HepG2 (cell line): ENCODE measurements around the gene SRCAP. TPM values are rescaled to one million over a fixed set of nuclear protein-coding genes. Genes with fewer than 3 reads are reported as not detected.

Experiments
- ATAC-seq: fragments of 200-7000 bp; cut with Tn5 transposase; 3 replicates; pipeline ENCODE4 v1.9.1; 2020; ENCODE audit warnings: mild to moderate bottlenecking, moderate library complexity
- BruUV-seq: library from RNA; stranded (reverse); fragments of 400-500 nt; replicated peaks from 2 replicates; lab custom pipeline; 2021; lab: Mats Ljungman, UMichigan
- CTCF ChIA-PET: fragments of 300-600 bp; formaldehyde crosslinking; extraction: SDS; loops from one replicate; lab custom pipeline; 2021; ENCODE audit warnings: low total read pairs, inconsistent platforms, low intra/inter-chr PET ratio; lab: Yijun Ruan, JAX
- POLR2A ChIA-PET: fragments of 350-600 bp; sonication (Branson Sonifier 250); formaldehyde crosslinking; loops from one replicate; lab custom pipeline; 2020; ENCODE audit warnings: antibody characterized with exemption, inconsistent platforms; lab: Yijun Ruan, JAX
- DNase-seq: peaks from one replicate; pipeline ENCODE4 v3.0.0-alpha.2; 2015; ENCODE audit warnings: low spot score
- FAIRE-seq: peaks from 3 replicates; lab custom pipeline; 2011; peaks lifted over from hg19 to GRCh38; lab: Jason Lieb, UNC
- H2AFZ ChIP-seq: one replicate; pipeline ENCODE4 v1.6.1; 2011; ENCODE audit warnings: low read length, inconsistent platforms
- H3K27ac ChIP-seq: fragments of 300-600 bp; 3 replicates; pipeline ENCODE4 v1.8.0; 2011; ENCODE audit warnings: mixed run types, mild to moderate bottlenecking, mixed read lengths, low read length, inconsistent platforms; ENCODE audit not compliant: insufficient read depth; ENCODE audit errors: extremely low read length
- H3K27me3 ChIP-seq, 2 experiments: fragments of 200-600 bp in 1 of 2; 2 replicates in 1 of 2; 3 replicates in 1 of 2; pipeline versions ENCODE4 v1.6.0 to v1.8.0; 2011; ENCODE audit warnings: low read length in 2 of 2, mild to moderate bottlenecking in 2 of 2, moderate library complexity in 2 of 2, inconsistent platforms in 1 of 2; ENCODE audit not compliant: insufficient read depth in 2 of 2, control insufficient read depth in 1 of 2
- H3K36me3 ChIP-seq, 2 experiments: fragments of 200-600 bp in 1 of 2; replicated peaks in 1 of 2; 2 replicates in 1 of 2; 3 replicates in 1 of 2; pipeline versions ENCODE4 v1.5.1 to v1.8.0; 2011; ENCODE audit warnings: low read length in 2 of 2, inconsistent platforms in 1 of 2; ENCODE audit not compliant: insufficient read depth in 2 of 2, control insufficient read depth in 1 of 2
- H3K4me1 ChIP-seq: 2 replicates; pipeline ENCODE4 v1.5.1; 2012; ENCODE audit warnings: low read length, inconsistent platforms; ENCODE audit not compliant: insufficient read depth
- H3K4me2 ChIP-seq: 2 replicates; pipeline ENCODE4 v1.6.0; 2011; ENCODE audit warnings: low read depth, low read length, inconsistent platforms
- H3K4me3 ChIP-seq, 3 experiments: fragments of 200-600 bp in 1 of 3; sonication (generic), shearing (Covaris generic) in 1 of 3; replicated peaks in 1 of 3; 2 replicates each; pipeline ENCODE4 v1.5.1; 2011 to 2016; ENCODE audit warnings: low read length in 3 of 3, inconsistent platforms in 2 of 3, low read depth in 2 of 3, mild to moderate bottlenecking in 2 of 3, control low read depth in 1 of 3, mixed read lengths in 1 of 3; ENCODE audit not compliant: insufficient read depth in 1 of 3
- H3K79me2 ChIP-seq: one replicate; pipeline ENCODE4 v1.6.1; 2011; ENCODE audit warnings: low read length, inconsistent platforms; ENCODE audit not compliant: insufficient read depth
- H3K9ac ChIP-seq: 2 replicates; pipeline ENCODE4 v1.6.0; 2011; ENCODE audit warnings: mild to moderate bottlenecking, low read depth, low read length, inconsistent platforms; ENCODE audit not compliant: insufficient read depth
- H3K9me3 ChIP-seq: 2 replicates; pipeline ENCODE4 v1.5.1; 2012; ENCODE audit warnings: mild to moderate bottlenecking, low read length
- H4K20me1 ChIP-seq: 2 replicates; pipeline ENCODE4 v1.6.0; 2011; ENCODE audit warnings: inconsistent platforms, mild to moderate bottlenecking, low read length, moderate library complexity; ENCODE audit not compliant: insufficient read depth
- KDM2A ChIP-seq: sonication (generic); formaldehyde crosslinking; IDR thresholded peaks from 2 replicates; pipeline ENCODE4 v1.4.0; 2020; ENCODE audit warnings: low read depth, missing genetic modification reagents, borderline replicate concordance
- KLF15 ChIP-seq: sonication (generic); formaldehyde crosslinking; IDR thresholded peaks from 2 replicates; pipeline ENCODE4 v1.8.1; 2023; ENCODE audit warnings: borderline replicate concordance, mild to moderate bottlenecking, inconsistent platforms, missing genetic modification reagents, mixed read lengths
- NFE2L1 ChIP-seq: sonication (generic); formaldehyde crosslinking; IDR thresholded peaks from 2 replicates; pipeline ENCODE4 v1.4.0; 2020; ENCODE audit warnings: missing genetic modification reagents, mild to moderate bottlenecking, borderline replicate concordance
- PHF8 ChIP-seq: sonication (generic); formaldehyde crosslinking; IDR thresholded peaks from 2 replicates; pipeline ENCODE4 v1.5.0; 2020; ENCODE audit warnings: missing genetic modification reagents
- POLR2G ChIP-seq: fragments of 200-400 bp; formaldehyde crosslinking; IDR thresholded peaks from 2 replicates; pipeline ENCODE4 v1.6.1; 2018; ENCODE audit warnings: mild to moderate bottlenecking, low read depth, low read length, moderate library complexity
- RBM22 ChIP-seq: fragments of 200-400 bp; formaldehyde crosslinking; optimal IDR thresholded peaks from 2 replicates; pipeline ENCODE3; 2017; ENCODE audit warnings: mild to moderate bottlenecking, low read length, moderate library complexity
- SRSF1 ChIP-seq: fragments of 200-400 bp; formaldehyde crosslinking; optimal IDR thresholded peaks from 2 replicates; pipeline ENCODE3; 2017; ENCODE audit warnings: mild to moderate bottlenecking, low read depth, low read length, moderate library complexity
- STAG1 ChIP-seq: sonication (generic); formaldehyde crosslinking; IDR thresholded peaks from 2 replicates; pipeline ENCODE4 v1.4.0; 2020; ENCODE audit warnings: missing genetic modification reagents
- TGIF2 ChIP-seq: IDR thresholded peaks from 2 replicates; pipeline ENCODE4 v1.6.1; 2016; ENCODE audit warnings: control low read depth, missing compliant biosample characterization
- YEATS4 ChIP-seq: sonication (generic); formaldehyde crosslinking; IDR thresholded peaks from 2 replicates; pipeline ENCODE4 v1.4.0; 2020; ENCODE audit warnings: missing genetic modification reagents, borderline replicate concordance
- ZNF235 ChIP-seq: sonication (generic); formaldehyde crosslinking; IDR thresholded peaks from 2 replicates; pipeline ENCODE4 v1.8.1; 2023; ENCODE audit warnings: mild to moderate bottlenecking, missing genetic modification reagents, borderline replicate concordance
- ZNF710 ChIP-seq: sonication (generic); formaldehyde crosslinking; IDR thresholded peaks from 2 replicates; pipeline ENCODE4 v1.5.0; 2020; ENCODE audit warnings: mild to moderate bottlenecking, missing genetic modification reagents, borderline replicate concordance
- ZNF777 ChIP-seq: sonication (generic); formaldehyde crosslinking; IDR thresholded peaks from 2 replicates; pipeline ENCODE4 v1.4.0; 2020; ENCODE audit warnings: missing genetic modification reagents
- ZNF790 ChIP-seq: sonication (generic); formaldehyde crosslinking; IDR thresholded peaks from 2 replicates; pipeline ENCODE4 v1.8.0; 2022; ENCODE audit warnings: missing genetic modification reagents, mild to moderate bottlenecking, borderline replicate concordance
- ZXDC ChIP-seq: sonication (generic); formaldehyde crosslinking; IDR thresholded peaks from 2 replicates; pipeline ENCODE4 v1.5.0; 2020; ENCODE audit warnings: mild to moderate bottlenecking, missing genetic modification reagents
- WGBS: methylation state at CpG from one replicate; pipeline ENCODE4 v1.1.6; 2017; ENCODE audit warnings: low lambda C conversion rate; 5-methylcytosine and 5-hydroxymethylcytosine counted together
- in situ Hi-C: cut with HindIII; loops from 2 replicates; pipeline ENCODE4 v1.10.0; 2017; ENCODE audit warnings: low pct_unique_long_range_greater_than_20kb; ENCODE audit not compliant: extremely low pct_ligation_motif_present
- intact Hi-C: fragments of 100-400 bp; cut with micrococcal nuclease; formaldehyde crosslinking; loops from one replicate; pipeline ENCODE4 v1.10.0; 2022; ENCODE audit not compliant: unreplicated experiment
- polyA plus RNA-seq, 8 experiments: library from polyadenylated mRNA; depleted of rRNA in 3 of 8; stranded (reverse) in 7 of 8; unstranded in 1 of 8; fragments of >200 nt; fragmentation: Illumina TruSeq in 4 of 8; extraction: Trizol in 4 of 8; gene quantifications; 2 replicates each; pipeline versions ENCODE4 v1.2.1 to v1.2.3, GENCODE V29; 2011 to 2016; ENCODE audit warnings: low read depth in 4 of 8, missing spikeins in 1 of 8, mixed read lengths in 1 of 8; ENCODE audit not compliant: insufficient read depth in 1 of 8
- total RNA-seq, 5 experiments: library from RNA; depleted of rRNA; stranded (reverse); fragments of >200 nt; fragmentation: Illumina TruSeq; extraction: Trizol; gene quantifications; 2 replicates each; pipeline ENCODE4 v1.2.3, GENCODE V29; 2016; ENCODE audit warnings: low read depth in 1 of 5
- TF ChIP-seq, protein P1 (sequence below): sonication (generic); formaldehyde crosslinking; IDR thresholded peaks from 2 replicates; pipeline ENCODE4 v1.4.0; 2020; ENCODE audit warnings: mild to moderate bottlenecking, missing genetic modification reagents
- TF ChIP-seq, protein P2 (sequence below): sonication (generic); formaldehyde crosslinking; IDR thresholded peaks from 2 replicates; pipeline ENCODE4 v1.9.0; 2021; ENCODE audit warnings: missing genetic modification reagents, mild to moderate bottlenecking, borderline replicate concordance

Gene SRCAP
- total and polyA plus RNA-seq, 2 of the 13 experiments (the other 11 are each of a cell fraction or from before 2014, with no cell fraction given), result 4.9 to 9.0 TPM

GRCh38 chr16:30725418-30725792, 26.4 kb downstream of the SRCAP start:
- ChIA-PET POLR2A (interaction anchor here (0.9 kb wide), 1 partner anchor 15 kb away, joined by 3 read pairs; no protein-coding TSS in a partner anchor), CTCF (no interaction called here)
- H2AFZ ChIP-seq, result no peak overlapping the region
- no peak for DNase-seq
- no peak overlapping the region for H3K4me2 ChIP-seq
- 91% methylated on average over 3 of the region's 3 CpGs for WGBS
- no peaks in the 10 kb centered on the region for H3K4me1 ChIP-seq
- H3K9me3 ChIP-seq, result no peaks in the 10 kb centered on the region
- intact Hi-C loops (no loop called here), in situ Hi-C loops (no loop called here)
- no peak for FAIRE-seq
- H3K27me3 ChIP-seq, result no peaks in the 10 kb centered on the region
- BruUV-seq, result no TSS peak
- no peaks in the 10 kb centered on the region; the same call in 1 of the 2 replicates for H4K20me1 ChIP-seq
- TF ChIP-seq, protein P1, sequence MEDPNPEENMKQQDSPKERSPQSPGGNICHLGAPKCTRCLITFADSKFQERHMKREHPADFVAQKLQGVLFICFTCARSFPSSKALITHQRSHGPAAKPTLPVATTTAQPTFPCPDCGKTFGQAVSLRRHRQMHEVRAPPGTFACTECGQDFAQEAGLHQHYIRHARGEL, result no peak
- TF ChIP-seq RBM22 (peak; percentile 77), YEATS4 (CRISPR knock-in tag) (no peak), TGIF2 (no peak), ZNF710 (CRISPR knock-in tag) (no peak), KLF15 (CRISPR knock-in tag) (no peak), NFE2L1 (no peak), POLR2G (peak; percentile 49; the same call in 1 of the 2 replicates), ZNF235 (CRISPR knock-in tag) (no peak), SRSF1 (no peak), ZNF777 (no peak), PHF8 (CRISPR knock-in tag) (no peak), STAG1 (CRISPR knock-in tag) (no peak), ZNF790 (CRISPR knock-in tag) (no peak), ZXDC (CRISPR knock-in tag) (no peak), KDM2A (CRISPR knock-in tag) (no peak)
- TF ChIP-seq, protein P2, sequence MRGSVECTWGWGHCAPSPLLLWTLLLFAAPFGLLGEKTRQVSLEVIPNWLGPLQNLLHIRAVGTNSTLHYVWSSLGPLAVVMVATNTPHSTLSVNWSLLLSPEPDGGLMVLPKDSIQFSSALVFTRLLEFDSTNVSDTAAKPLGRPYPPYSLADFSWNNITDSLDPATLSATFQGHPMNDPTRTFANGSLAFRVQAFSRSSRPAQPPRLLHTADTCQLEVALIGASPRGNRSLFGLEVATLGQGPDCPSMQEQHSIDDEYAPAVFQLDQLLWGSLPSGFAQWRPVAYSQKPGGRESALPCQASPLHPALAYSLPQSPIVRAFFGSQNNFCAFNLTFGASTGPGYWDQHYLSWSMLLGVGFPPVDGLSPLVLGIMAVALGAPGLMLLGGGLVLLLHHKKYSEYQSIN, result no peak
- no peak overlapping the region for H3K27ac ChIP-seq
- ATAC-seq, result no peak
- H3K79me2 ChIP-seq, result no peaks in the 10 kb centered on the region
- no peak overlapping the region for H3K9ac ChIP-seq
- H3K36me3 ChIP-seq, result peaks cover 67 to 83% of the 10 kb centered on the region in 2 experiments
- no peak overlapping the region for H3K4me3 ChIP-seq
